ENCODE measurements around the gene FBXO28.
"Not testable (repeated sequence)": the region's sequence is repeated elsewhere in the genome, so short reads cannot be mapped to it uniquely, and the experiment has no call there.

The FBXO28 gene

GRCh38 chr1:224113918-224114786, at the start of gene FBXO28:
FBXO28 (plus strand) TSS chr1:224114111; CDS start chr1:224114130, 19 bp downstream.
- no CpG with 5 or more reads among the region's 60 CpGs for WGBS (ENCODE audit: insufficient coverage, insufficient read length)

GRCh38 chr1:224064150-224064549, 49.8 kb upstream of the FBXO28 start:
- no peaks in the 10 kb centered on the region; the same call in 1 of the 2 replicates for H3K4me1 ChIP-seq (ENCODE audit: control insufficient read depth, insufficient read depth, low read length)
- H3K27me3 ChIP-seq (ENCODE audit: control insufficient read depth, insufficient read depth, low read length) = no peaks in the 10 kb centered on the region
- H3K4me3 ChIP-seq (ENCODE audit: low read length) = no peak overlapping the region
- DNase-seq (ENCODE audit: low read depth, low spot score) = no peak
- no peaks in the 10 kb centered on the region for H3K9me3 ChIP-seq (ENCODE audit: control insufficient read depth, insufficient read depth, low read length)
- H3K27ac ChIP-seq (ENCODE audit: low read length) = no peak overlapping the region
- H3K36me3 ChIP-seq (ENCODE audit: control insufficient read depth, insufficient read depth, low read length) = no peaks in the 10 kb centered on the region
- WGBS (ENCODE audit: insufficient coverage, insufficient read length) = no CpG with 5 or more reads among the region's 5 CpGs

More at GRCh38 chr1:224113918-224114786, at the start of gene FBXO28:
- H3K9me3 ChIP-seq (ENCODE audit: control insufficient read depth, insufficient read depth, low read length) = no peaks in the 10 kb centered on the region
- no peak within 1 kb of the TSS for H3K27ac ChIP-seq (ENCODE audit: low read length)
- peak; percentile 95 for DNase-seq (ENCODE audit: low read depth, low spot score)
- H3K36me3 ChIP-seq (ENCODE audit: control insufficient read depth, insufficient read depth, low read length) = no peaks in the 10 kb centered on the region
- no peaks in the 10 kb centered on the region for H3K27me3 ChIP-seq (ENCODE audit: control insufficient read depth, insufficient read depth, low read length)
- peak within 1 kb of the TSS; percentile 79 for H3K4me3 ChIP-seq (ENCODE audit: low read length)
- H3K4me1 ChIP-seq (ENCODE audit: control insufficient read depth, insufficient read depth, low read length) = no peaks in the 10 kb centered on the region

- no peak for DNase-seq (ENCODE audit: low read depth, low spot score)
- H3K27me3 ChIP-seq (ENCODE audit: control insufficient read depth, insufficient read depth, low read length) = no peaks in the 10 kb centered on the region
- no CpG with 5 or more reads among the region's 2 CpGs for WGBS (ENCODE audit: insufficient coverage, insufficient read length)
- H3K4me3 ChIP-seq (ENCODE audit: low read length) = no peak overlapping the region
- no peak overlapping the region for H3K27ac ChIP-seq (ENCODE audit: low read length)
- H3K9me3 ChIP-seq (ENCODE audit: control insufficient read depth, insufficient read depth, low read length) = no peaks in the 10 kb centered on the region
- no peaks in the 10 kb centered on the region for H3K36me3 ChIP-seq (ENCODE audit: control insufficient read depth, insufficient read depth, low read length)
- H3K4me1 ChIP-seq (ENCODE audit: control insufficient read depth, insufficient read depth, low read length) = no peaks in the 10 kb centered on the region; the same call in 1 of the 2 replicates
These were observed 48.5 kb upstream of the FBXO28 start for GRCh38 chr1:224065455-224065854.

- H3K9me3 ChIP-seq (ENCODE audit: control insufficient read depth, insufficient read depth, low read length) = no peaks in the 10 kb centered on the region
- DNase-seq (ENCODE audit: low read depth, low spot score) = no peak
- H3K4me3 ChIP-seq (ENCODE audit: low read length) = no peak overlapping the region
- no peaks in the 10 kb centered on the region for H3K36me3 ChIP-seq (ENCODE audit: control insufficient read depth, insufficient read depth, low read length)
- no peaks in the 10 kb centered on the region; the same call in 1 of the 2 replicates for H3K4me1 ChIP-seq (ENCODE audit: control insufficient read depth, insufficient read depth, low read length)
- H3K27me3 ChIP-seq (ENCODE audit: control insufficient read depth, insufficient read depth, low read length) = no peaks in the 10 kb centered on the region
- no peak overlapping the region for H3K27ac ChIP-seq (ENCODE audit: low read length)
These were observed 46.7 kb upstream of the FBXO28 start for GRCh38 chr1:224067207-224067606.

- no peaks in the 10 kb centered on the region for H3K36me3 ChIP-seq (ENCODE audit: control insufficient read depth, insufficient read depth, low read length)
- WGBS (ENCODE audit: insufficient coverage, insufficient read length) = no CpG with 5 or more reads among the region's 3 CpGs
- no peak overlapping the region for H3K27ac ChIP-seq (ENCODE audit: low read length)
- no peaks in the 10 kb centered on the region; the same call in 1 of the 2 replicates for H3K4me1 ChIP-seq (ENCODE audit: control insufficient read depth, insufficient read depth, low read length)
- no peak overlapping the region for H3K4me3 ChIP-seq (ENCODE audit: low read length)
- H3K9me3 ChIP-seq (ENCODE audit: control insufficient read depth, insufficient read depth, low read length) = no peaks in the 10 kb centered on the region
- H3K27me3 ChIP-seq (ENCODE audit: control insufficient read depth, insufficient read depth, low read length) = no peaks in the 10 kb centered on the region
- no peak for DNase-seq (ENCODE audit: low read depth, low spot score)
These were observed 46.1 kb upstream of the FBXO28 start for GRCh38 chr1:224067621-224068457.

- Histone ChIP-seq H3K36me3 (ENCODE audit: control insufficient read depth, insufficient read depth, low read length) (no peaks in the 10 kb centered on the region), H3K4me3 (ENCODE audit: low read length) (no peak overlapping the region), H3K9me3 (ENCODE audit: control insufficient read depth, insufficient read depth, low read length) (no peaks in the 10 kb centered on the region), H3K4me1 (ENCODE audit: control insufficient read depth, insufficient read depth, low read length) (no peaks in the 10 kb centered on the region; the same call in 1 of the 2 replicates), H3K27ac (ENCODE audit: low read length) (no peak overlapping the region), H3K27me3 (ENCODE audit: control insufficient read depth, insufficient read depth, low read length) (no peaks in the 10 kb centered on the region)
- no peak for DNase-seq (ENCODE audit: low read depth, low spot score)
- no CpG with 5 or more reads among the region's 4 CpGs for WGBS (ENCODE audit: insufficient coverage, insufficient read length)
These were observed 45.3 kb upstream of the FBXO28 start for GRCh38 chr1:224068458-224069072.

- WGBS (ENCODE audit: insufficient coverage, insufficient read length) = no CpG with 5 or more reads among the region's 3 CpGs
These were observed 44.8 kb upstream of the FBXO28 start for GRCh38 chr1:224069138-224069537.

GRCh38 chr1:224070521-224070920, 43.4 kb upstream of the FBXO28 start:
- no peak overlapping the region for H3K27ac ChIP-seq (ENCODE audit: low read length)
- H3K4me1 ChIP-seq (ENCODE audit: control insufficient read depth, insufficient read depth, low read length) = no peaks in the 10 kb centered on the region
- no CpG with 5 or more reads among the region's 2 CpGs for WGBS (ENCODE audit: insufficient coverage, insufficient read length)
- no peaks in the 10 kb centered on the region for H3K9me3 ChIP-seq (ENCODE audit: control insufficient read depth, insufficient read depth, low read length)
- no peak for DNase-seq (ENCODE audit: low read depth, low spot score)
- H3K27me3 ChIP-seq (ENCODE audit: control insufficient read depth, insufficient read depth, low read length) = no peaks in the 10 kb centered on the region
- no peaks in the 10 kb centered on the region for H3K36me3 ChIP-seq (ENCODE audit: control insufficient read depth, insufficient read depth, low read length)
- H3K4me3 ChIP-seq (ENCODE audit: low read length) = no peak overlapping the region

More at GRCh38 chr1:224069138-224069537, 44.8 kb upstream of the FBXO28 start:
- H3K4me3 ChIP-seq (ENCODE audit: low read length) = no peak overlapping the region
- H3K9me3 ChIP-seq (ENCODE audit: control insufficient read depth, insufficient read depth, low read length) = no peaks in the 10 kb centered on the region
- no peak for DNase-seq (ENCODE audit: low read depth, low spot score)
- no peaks in the 10 kb centered on the region for H3K27me3 ChIP-seq (ENCODE audit: control insufficient read depth, insufficient read depth, low read length)
- H3K36me3 ChIP-seq (ENCODE audit: control insufficient read depth, insufficient read depth, low read length) = no peaks in the 10 kb centered on the region
- no peak overlapping the region for H3K27ac ChIP-seq (ENCODE audit: low read length)
- H3K4me1 ChIP-seq (ENCODE audit: control insufficient read depth, insufficient read depth, low read length) = no peaks in the 10 kb centered on the region

- Histone ChIP-seq H3K9me3 (ENCODE audit: control insufficient read depth, insufficient read depth, low read length) (no peaks in the 10 kb centered on the region), H3K4me1 (ENCODE audit: control insufficient read depth, insufficient read depth, low read length) (no peaks in the 10 kb centered on the region), H3K4me3 (ENCODE audit: low read length) (no peak overlapping the region), H3K27me3 (ENCODE audit: control insufficient read depth, insufficient read depth, low read length) (no peaks in the 10 kb centered on the region), H3K36me3 (ENCODE audit: control insufficient read depth, insufficient read depth, low read length) (no peaks in the 10 kb centered on the region), H3K27ac (ENCODE audit: low read length) (no peak overlapping the region)
- WGBS (ENCODE audit: insufficient coverage, insufficient read length) = no CpG with 5 or more reads among the region's 3 CpGs
- DNase-seq (ENCODE audit: low read depth, low spot score) = no peak
These were observed 37.5 kb upstream of the FBXO28 start for GRCh38 chr1:224076407-224076806.

- not testable (repeated sequence) for H3K4me3 ChIP-seq (ENCODE audit: low read length); H3K27me3 ChIP-seq (ENCODE audit: control insufficient read depth, insufficient read depth, low read length); H3K9me3 ChIP-seq (ENCODE audit: control insufficient read depth, insufficient read depth, low read length); DNase-seq (ENCODE audit: low read depth, low spot score); H3K27ac ChIP-seq (ENCODE audit: low read length); H3K4me1 ChIP-seq (ENCODE audit: control insufficient read depth, insufficient read depth, low read length); H3K36me3 ChIP-seq (ENCODE audit: control insufficient read depth, insufficient read depth, low read length)
- no CpG with 5 or more reads among the region's 9 CpGs for WGBS (ENCODE audit: insufficient coverage, insufficient read length)
These were observed 34.3 kb upstream of the FBXO28 start for GRCh38 chr1:224079644-224080043.

Measured in iPS DF 6.9 (cell line).